H4 (cell line): ENCODE measurements around the gene PLA2G4B. TPM values are rescaled to one million over a fixed set of nuclear protein-coding genes. Genes with fewer than 3 reads are reported as not detected.
A peak's percentile ranks its signal among the peaks of the same experiment; 100 is the strongest.

Experiments
- DNase-seq: peaks from one replicate; pipeline ENCODE4 v3.0.0-alpha.2; 2015; ENCODE audit warnings: low spot score
- total RNA-seq: library from RNA; depleted of rRNA; stranded (reverse); fragments of >200 nt; shearing (Covaris generic); gene quantifications from 2 replicates; pipeline ENCODE4 v1.2.3, GENCODE V29; 2014

The PLA2G4B gene
- total RNA-seq, 1 experiment from 2014 or later, result 0.62 TPM

- no peak for DNase-seq
These were observed 29.5 kb upstream of the PLA2G4B start for GRCh38 chr15:41809121-41809520.

- no peak for DNase-seq
These were observed 29.0 kb upstream of the PLA2G4B start for GRCh38 chr15:41809526-41810220.

- DNase-seq, result no peak
These were observed 27.8 kb upstream of the PLA2G4B start for GRCh38 chr15:41810651-41811431.

- peak; percentile 48 for DNase-seq
These were observed 27.0 kb upstream of the PLA2G4B start for GRCh38 chr15:41811432-41812195.

GRCh38 chr15:41812820-41813375 lies 25.7 kb upstream of the PLA2G4B start:
- no peak for DNase-seq

GRCh38 chr15:41813426-41813825 lies 25.2 kb upstream of the PLA2G4B start:
- no peak for DNase-seq

- DNase-seq, result no peak
These were observed 24.1 kb upstream of the PLA2G4B start for GRCh38 chr15:41814534-41814933.

- DNase-seq, result no peak
These were observed 21.9 kb upstream of the PLA2G4B start for GRCh38 chr15:41816788-41817187.

- no peak for DNase-seq
These were observed 21.3 kb upstream of the PLA2G4B start for GRCh38 chr15:41817327-41817726.

- no peak for DNase-seq
These were observed 20.9 kb upstream of the PLA2G4B start for GRCh38 chr15:41817781-41818180.

- no peak for DNase-seq
These were observed 19.1 kb upstream of the PLA2G4B start for GRCh38 chr15:41819455-41820050.

- no peak for DNase-seq
These were observed 17.7 kb upstream of the PLA2G4B start for GRCh38 chr15:41820791-41821423.

- no peak for DNase-seq
These were observed 16.8 kb upstream of the PLA2G4B start for GRCh38 chr15:41821831-41822230.

- no peak for DNase-seq
These were observed 16.2 kb upstream of the PLA2G4B start for GRCh38 chr15:41822471-41822870.

- DNase-seq, result no peak
These were observed 15.7 kb upstream of the PLA2G4B start for GRCh38 chr15:41822957-41823356.

- DNase-seq, result no peak
These were observed 15.1 kb upstream of the PLA2G4B start for GRCh38 chr15:41823502-41823901.

GRCh38 chr15:41824062-41824745 lies 14.4 kb upstream of the PLA2G4B start:
- no peak for DNase-seq

GRCh38 chr15:41825145-41825544 lies 13.5 kb upstream of the PLA2G4B start:
- DNase-seq, result no peak

GRCh38 chr15:41825572-41826535 lies 12.8 kb upstream of the PLA2G4B start:
- DNase-seq, result no peak
